MCF 10A (cell line): ENCODE data around the gene KREMEN2. TPM values are rescaled to one million over a fixed set of nuclear protein-coding genes. Genes with fewer than 3 reads are reported as not detected.
A peak's percentile ranks its signal among the peaks of the same experiment; 100 is the strongest.

Experiments used
- BruUV-seq: library from RNA; stranded (reverse); fragments of 400-500 nt; replicated peaks from 2 replicates; lab custom pipeline; 2021; lab: Mats Ljungman, UMichigan
- CTCF ChIA-PET: fragments of 300-600 bp; sonication (Branson Sonifier 250); formaldehyde crosslinking; extraction: SDS; loops from one replicate; lab custom pipeline; 2021; ENCODE audit warnings: antibody characterized with exemption, inconsistent platforms; lab: Yijun Ruan, JAX
- POLR2A ChIA-PET: fragments of 300-600, 350-650 bp; sonication (Branson Sonifier 250); formaldehyde crosslinking; extraction: SDS; loops from one replicate; lab custom pipeline; 2020; ENCODE audit warnings: antibody characterized with exemption, inconsistent platforms; lab: Yijun Ruan, JAX
- DNase-seq: peaks from one replicate; pipeline ENCODE4 v3.0.0-alpha.2; 2018; ENCODE audit not compliant: unreplicated experiment
- H3K27ac Mint-ChIP-seq: one replicate; pipeline ENCODE4 v1.8.0; 2022; ENCODE audit warnings: mild to moderate bottlenecking, low read depth, mixed read lengths; ENCODE audit not compliant: unreplicated experiment
- H3K27me3 Mint-ChIP-seq: one replicate; pipeline ENCODE4 v1.8.0; 2022; ENCODE audit warnings: mixed read lengths; ENCODE audit not compliant: insufficient read depth, unreplicated experiment
- H3K36me3 Mint-ChIP-seq: one replicate; pipeline ENCODE4 v1.8.0; 2022; ENCODE audit warnings: mild to moderate bottlenecking, moderate library complexity, mixed read lengths; ENCODE audit not compliant: insufficient read depth, unreplicated experiment
- H3K4me1 Mint-ChIP-seq: one replicate; pipeline ENCODE4 v1.8.0; 2022; ENCODE audit warnings: mixed read lengths; ENCODE audit not compliant: insufficient read depth, unreplicated experiment
- H3K4me3 Mint-ChIP-seq: one replicate; pipeline ENCODE4 v1.8.0; 2022; ENCODE audit warnings: mild to moderate bottlenecking, moderate library complexity, mixed read lengths; ENCODE audit not compliant: unreplicated experiment
- H3K9me3 Mint-ChIP-seq: one replicate; pipeline ENCODE4 v1.8.0; 2022; ENCODE audit warnings: mixed read lengths; ENCODE audit not compliant: unreplicated experiment
- CTCF ChIP-seq: fragments of 200-600 bp; IDR thresholded peaks from one replicate; pipeline ENCODE4 v1.8.0; 2022; ENCODE audit warnings: antibody characterized with exemption, mild to moderate bottlenecking; ENCODE audit not compliant: unreplicated experiment
- intact Hi-C: fragments of 100-400 bp; cut with micrococcal nuclease; formaldehyde crosslinking; loops from 2 replicates; pipeline ENCODE4 v1.14.1; 2022
- total RNA-seq: library from RNA; stranded (reverse); gene quantifications from 2 replicates; pipeline ENCODE4 v1.2.3, GENCODE V29; 2022

Gene KREMEN2
- total RNA-seq, 1 experiment from 2014 or later: 0.42 TPM

- no peaks in the 10 kb centered on the region for H3K36me3 Mint-ChIP-seq
- H3K27ac Mint-ChIP-seq: no peak overlapping the region
- no peak overlapping the region for H3K4me3 Mint-ChIP-seq
- CTCF ChIA-PET: interaction anchor here (9.6 kb wide), 1 partner anchor 29 kb away, joined by 121 read pairs; no protein-coding TSS in a partner anchor
- DNase-seq: no peak
- no peak for TF ChIP-seq CTCF
- H3K27me3 Mint-ChIP-seq: no peaks in the 10 kb centered on the region
- no TSS peak for BruUV-seq
- POLR2A ChIA-PET: interaction anchor here (1.3 kb wide), 1 partner anchor 20 kb away, joined by 3 read pairs; the partner anchor contains the start of gene TNFRSF12A
- H3K4me1 Mint-ChIP-seq: no peaks in the 10 kb centered on the region
- no peaks in the 10 kb centered on the region for H3K9me3 Mint-ChIP-seq
- intact Hi-C loops: no loop called here
Measured at GRCh38 chr16:2999929-3000328, 35.9 kb downstream of the KREMEN2 start.

- POLR2A ChIA-PET: no interaction called here
- CTCF ChIA-PET: interaction anchor here (0.9 to 9.6 kb wide), 2 partner anchors 28 to 58 kb away, joined by 4 to 121 read pairs; no protein-coding TSS in a partner anchor
- Mint-ChIP-seq H3K36me3 (no peaks in the 10 kb centered on the region), H3K27me3 (no peaks in the 10 kb centered on the region), H3K9me3 (no peaks in the 10 kb centered on the region), H3K27ac (peak overlapping the region; percentile 67), H3K4me3 (no peak overlapping the region), H3K4me1 (no peaks in the 10 kb centered on the region)
- no TSS peak for BruUV-seq
- TF ChIP-seq CTCF: no peak
- intact Hi-C loops: no loop called here
- no peak for DNase-seq
Measured at GRCh38 chr16:3000540-3000939, 36.5 kb downstream of the KREMEN2 start.

GRCh38 chr16:3001316-3001715 lies 37.2 kb downstream of the KREMEN2 start:
- BruUV-seq: no TSS peak
- DNase-seq: no peak
- H3K4me3 Mint-ChIP-seq: no peak overlapping the region
- no peaks in the 10 kb centered on the region for H3K36me3 Mint-ChIP-seq
- TF ChIP-seq CTCF: no peak
- no peak overlapping the region for H3K27ac Mint-ChIP-seq
- POLR2A ChIA-PET: interaction anchor here (1.7 kb wide), 1 partner anchor 89 kb away, joined by 3 read pairs; the partner anchor contains the start of gene FLYWCH1
- H3K4me1 Mint-ChIP-seq: no peaks in the 10 kb centered on the region
- H3K9me3 Mint-ChIP-seq: no peaks in the 10 kb centered on the region
- CTCF ChIA-PET: interaction anchor here (0.9 to 9.6 kb wide), 2 partner anchors 27 to 57 kb away, joined by 4 to 121 read pairs; no protein-coding TSS in a partner anchor
- no peaks in the 10 kb centered on the region for H3K27me3 Mint-ChIP-seq
- intact Hi-C loops: no loop called here

- BruUV-seq: no TSS peak
- peak; percentile 33 for TF ChIP-seq CTCF
- Mint-ChIP-seq H3K9me3 (no peaks in the 10 kb centered on the region), H3K27me3 (no peaks in the 10 kb centered on the region), H3K36me3 (no peaks in the 10 kb centered on the region), H3K4me3 (peak overlapping the region; percentile 60), H3K27ac (no peak overlapping the region), H3K4me1 (no peaks in the 10 kb centered on the region)
- intact Hi-C loops: loop anchor here (1.0 kb wide), 2 partner anchors 17 to 25 kb away; partner anchors contain the start of gene TNFRSF12A
- ChIA-PET CTCF (interaction anchor here (0.6 to 9.6 kb wide), 14 partner anchors 10 to 786 kb away, joined by 3 to 121 read pairs (median 4); partner anchors contain the start of gene TNFRSF12A), POLR2A (interaction anchor here (0.7 to 2.2 kb wide), 12 partner anchors 12 to 957 kb away, joined by 3 to 41 read pairs (median 4); partner anchors contain the start of genes FLYWCH1, FLYWCH2, HCFC1R1 and THOC6)
- peak; percentile 99 for DNase-seq
Measured at GRCh38 chr16:3003582-3004270, 39.7 kb downstream of the KREMEN2 start.
